Fibroblast of lung (primary cell): ENCODE measurements around the gene TRAPPC14. TPM values are rescaled to one million over a fixed set of nuclear protein-coding genes. Genes with fewer than 3 reads are reported as not detected.

Experiments used
- DNase-seq, 2 donors: peaks; one replicate each; pipeline versions ENCODE4 v3.0.0 to v3.0.0-alpha.2; 2010; ENCODE audit warnings: low read depth in 2 of 2
- H2AFZ ChIP-seq: 2 replicates; pipeline ENCODE4 v1.5.1; 2012; ENCODE audit warnings: low read length, control low read depth, inconsistent platforms
- H3K27ac ChIP-seq: 2 replicates; pipeline ENCODE4 v1.5.1; 2011; ENCODE audit warnings: low read length, control low read depth; ENCODE audit not compliant: insufficient read depth
- H3K27me3 ChIP-seq: 2 replicates; pipeline ENCODE4 v1.5.1; 2011; ENCODE audit warnings: mild to moderate bottlenecking, low read length; ENCODE audit not compliant: control insufficient read depth, insufficient read depth
- H3K36me3 ChIP-seq: 2 replicates; pipeline ENCODE4 v1.5.1; 2011; ENCODE audit warnings: low read length; ENCODE audit not compliant: control insufficient read depth, insufficient read depth
- H3K4me1 ChIP-seq: 2 replicates; pipeline ENCODE4 v1.5.1; 2011; ENCODE audit warnings: low read length; ENCODE audit not compliant: control insufficient read depth, insufficient read depth; ENCODE audit errors: extremely low read depth
- H3K4me2 ChIP-seq: 2 replicates; pipeline ENCODE4 v1.5.1; 2011; ENCODE audit warnings: low read length, control low read depth; ENCODE audit not compliant: insufficient read depth; ENCODE audit errors: extremely low read depth
- H3K4me3 ChIP-seq, 4 experiments: fragments of 200-600 bp in 1 of 4; sonication (generic) in 1 of 4; replicated peaks in 1 of 4; 2 replicates each; pipeline ENCODE4 v1.5.1; 2011 to 2016; ENCODE audit warnings: low read length in 4 of 4, low read depth in 3 of 4, mild to moderate bottlenecking in 3 of 4, control low read depth in 2 of 4, inconsistent platforms in 1 of 4, mixed read lengths in 1 of 4; ENCODE audit not compliant: insufficient read depth in 1 of 4; ENCODE audit errors: control extremely low read depth in 1 of 4
- H3K79me2 ChIP-seq: 2 replicates; pipeline ENCODE4 v1.5.1; 2012; ENCODE audit warnings: mild to moderate bottlenecking, low read length, inconsistent platforms; ENCODE audit not compliant: control insufficient read depth, insufficient read depth
- H3K9ac ChIP-seq: 2 replicates; pipeline ENCODE4 v1.5.1; 2011; ENCODE audit warnings: mild to moderate bottlenecking, low read length, control low read depth; ENCODE audit not compliant: insufficient read depth
- H3K9me3 ChIP-seq: 2 replicates; pipeline ENCODE4 v1.5.1; 2012; ENCODE audit warnings: low read depth, low read length; ENCODE audit not compliant: control insufficient read depth, insufficient read depth
- H4K20me1 ChIP-seq: 2 replicates; pipeline ENCODE4 v1.5.1; 2011; ENCODE audit warnings: low read length; ENCODE audit not compliant: control insufficient read depth, insufficient read depth; ENCODE audit errors: extremely low read depth
- EZH2 ChIP-seq: IDR thresholded peaks from 2 replicates; pipeline ENCODE4 v1.5.1; 2012; ENCODE audit warnings: low read length, control low read depth, mild to moderate bottlenecking; ENCODE audit errors: missing control alignments
- polyA minus RNA-seq: library from RNA; depleted of rRNA, polyadenylated mRNA; stranded (reverse); fragments of >200 nt; gene quantifications from 2 replicates; pipeline ENCODE4 v1.2.3, GENCODE V29; 2011; ENCODE audit warnings: low replicate concordance
- polyA plus RNA-seq, 2 donors: library from polyadenylated mRNA; depleted of rRNA in 1 of 2; stranded (reverse) in 1 of 2; unstranded in 1 of 2; fragments of >200 nt; gene quantifications; 2 replicates each; pipeline ENCODE4 v1.2.1, GENCODE V29; 2011 to 2012; ENCODE audit warnings: missing spikeins in 1 of 2
- total RNA-seq: library from RNA; depleted of rRNA; stranded (reverse); fragments of >200 nt; gene quantifications from 2 replicates; pipeline ENCODE4 v1.2.1, GENCODE V29; 2014
- TF ChIP-seq, protein P1 (sequence below), 2 donors: IDR thresholded peaks in 1 of 2; conservative IDR thresholded peaks in 1 of 2; 1 replicate in 1 of 2; 2 replicates in 1 of 2; pipeline ENCODE4 v1.5.1; 2011 to 2012; ENCODE audit warnings: low read length in 2 of 2, control low read depth in 1 of 2, inconsistent platforms in 1 of 2, low read depth in 1 of 2, mild to moderate bottlenecking in 1 of 2

TRAPPC14 gene, protein sequence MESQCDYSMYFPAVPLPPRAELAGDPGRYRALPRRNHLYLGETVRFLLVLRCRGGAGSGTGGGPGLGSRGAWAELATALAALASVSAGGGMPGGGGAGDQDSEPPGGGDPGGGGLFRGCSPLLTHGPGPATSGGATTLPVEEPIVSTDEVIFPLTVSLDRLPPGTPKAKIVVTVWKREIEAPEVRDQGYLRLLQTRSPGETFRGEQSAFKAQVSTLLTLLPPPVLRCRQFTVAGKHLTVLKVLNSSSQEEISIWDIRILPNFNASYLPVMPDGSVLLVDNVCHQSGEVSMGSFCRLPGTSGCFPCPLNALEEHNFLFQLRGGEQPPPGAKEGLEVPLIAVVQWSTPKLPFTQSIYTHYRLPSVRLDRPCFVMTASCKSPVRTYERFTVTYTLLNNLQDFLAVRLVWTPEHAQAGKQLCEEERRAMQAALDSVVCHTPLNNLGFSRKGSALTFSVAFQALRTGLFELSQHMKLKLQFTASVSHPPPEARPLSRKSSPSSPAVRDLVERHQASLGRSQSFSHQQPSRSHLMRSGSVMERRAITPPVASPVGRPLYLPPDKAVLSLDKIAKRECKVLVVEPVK
- 5.6 and 5.9 TPM in 2 replicates for total RNA-seq
- 1.9 and 2.4 TPM in 2 replicates for polyA plus RNA-seq
- polyA plus RNA-seq (2012): 8.7 and 14.1 TPM in 2 replicates
- 18.5 and 29.7 TPM in 2 replicates for polyA minus RNA-seq

DNA sequence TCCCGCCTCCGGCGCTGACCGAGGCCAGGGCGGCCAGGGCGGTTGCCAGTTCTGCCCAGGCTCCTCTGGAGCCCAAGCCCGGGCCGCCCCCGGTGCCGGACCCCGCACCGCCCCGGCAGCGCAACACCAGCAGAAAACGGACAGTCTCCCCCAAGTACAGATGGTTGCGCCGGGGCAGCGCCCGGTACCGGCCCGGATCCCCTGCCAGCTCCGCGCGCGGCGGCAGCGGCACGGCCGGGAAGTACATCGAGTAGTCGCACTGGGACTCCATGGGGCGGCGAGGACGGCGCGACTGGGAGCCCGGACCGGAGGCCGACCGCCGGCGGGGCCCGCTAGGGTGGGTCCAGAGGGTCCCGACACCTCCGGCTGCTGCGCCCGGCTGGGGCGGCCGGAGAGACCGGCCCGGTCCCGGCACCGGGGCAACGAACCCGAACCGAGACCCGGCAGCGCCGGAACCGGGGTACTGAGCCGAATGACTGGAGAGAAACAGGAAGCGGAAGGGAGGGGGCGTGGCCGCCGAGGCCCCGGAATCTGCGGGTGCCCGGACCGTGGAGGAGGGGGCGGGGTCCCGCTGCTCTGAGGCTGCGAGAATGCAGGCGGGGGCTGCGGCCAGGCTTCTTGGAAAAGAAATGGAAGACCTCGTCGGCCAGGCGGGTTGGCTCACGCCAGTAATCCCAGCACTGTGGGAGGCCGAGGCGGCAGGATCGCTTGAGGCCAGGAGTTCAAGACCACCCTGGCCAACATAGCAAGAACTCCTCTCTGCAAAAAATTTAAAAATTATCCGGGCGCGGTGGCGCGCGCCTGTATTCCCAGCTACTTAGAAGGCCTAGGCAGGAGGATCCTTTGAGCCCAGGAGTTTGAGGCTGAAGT lies at the start of gene TRAPPC14:
TRAPPC14 (minus strand) TSS at position 495 of the 870 bp plus-strand sequence; CDS start at position 271, 224 bp downstream.
- no peaks in the 10 kb centered on the region for H4K20me1 ChIP-seq
- peak within 1 kb of the TSS; percentile 90 for H3K4me2 ChIP-seq
- peak; percentile 71 to 80 for DNase-seq
- H3K4me3 ChIP-seq: peak within 1 kb of the TSS; percentile 67 to 84 (median 70)
- H3K9ac ChIP-seq: peak within 1 kb of the TSS; percentile 81
- H3K9me3 ChIP-seq: no peaks in the 10 kb centered on the region
- peak within 1 kb of the TSS; percentile 68 for H3K27ac ChIP-seq
- H3K4me1 ChIP-seq: peaks cover 4% of the 10 kb centered on the region
- H3K36me3 ChIP-seq: peaks cover 19% of the 10 kb centered on the region
- TF ChIP-seq, protein P1, sequence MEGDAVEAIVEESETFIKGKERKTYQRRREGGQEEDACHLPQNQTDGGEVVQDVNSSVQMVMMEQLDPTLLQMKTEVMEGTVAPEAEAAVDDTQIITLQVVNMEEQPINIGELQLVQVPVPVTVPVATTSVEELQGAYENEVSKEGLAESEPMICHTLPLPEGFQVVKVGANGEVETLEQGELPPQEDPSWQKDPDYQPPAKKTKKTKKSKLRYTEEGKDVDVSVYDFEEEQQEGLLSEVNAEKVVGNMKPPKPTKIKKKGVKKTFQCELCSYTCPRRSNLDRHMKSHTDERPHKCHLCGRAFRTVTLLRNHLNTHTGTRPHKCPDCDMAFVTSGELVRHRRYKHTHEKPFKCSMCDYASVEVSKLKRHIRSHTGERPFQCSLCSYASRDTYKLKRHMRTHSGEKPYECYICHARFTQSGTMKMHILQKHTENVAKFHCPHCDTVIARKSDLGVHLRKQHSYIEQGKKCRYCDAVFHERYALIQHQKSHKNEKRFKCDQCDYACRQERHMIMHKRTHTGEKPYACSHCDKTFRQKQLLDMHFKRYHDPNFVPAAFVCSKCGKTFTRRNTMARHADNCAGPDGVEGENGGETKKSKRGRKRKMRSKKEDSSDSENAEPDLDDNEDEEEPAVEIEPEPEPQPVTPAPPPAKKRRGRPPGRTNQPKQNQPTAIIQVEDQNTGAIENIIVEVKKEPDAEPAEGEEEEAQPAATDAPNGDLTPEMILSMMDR (conservative IDR thresholded peaks at IDR 0.05 in 1 of 2, IDR thresholded peaks at IDR 0.05 in 1 of 2; ENCODE audit: low read depth in 1 of 2, low read length in 2 of 2): no peak
- TF ChIP-seq EZH2: no peak
- H2AFZ ChIP-seq: peak within 1 kb of the TSS; percentile 57
- H3K27me3 ChIP-seq: no peaks in the 10 kb centered on the region
- peaks cover 8% of the 10 kb centered on the region for H3K79me2 ChIP-seq

DNA sequence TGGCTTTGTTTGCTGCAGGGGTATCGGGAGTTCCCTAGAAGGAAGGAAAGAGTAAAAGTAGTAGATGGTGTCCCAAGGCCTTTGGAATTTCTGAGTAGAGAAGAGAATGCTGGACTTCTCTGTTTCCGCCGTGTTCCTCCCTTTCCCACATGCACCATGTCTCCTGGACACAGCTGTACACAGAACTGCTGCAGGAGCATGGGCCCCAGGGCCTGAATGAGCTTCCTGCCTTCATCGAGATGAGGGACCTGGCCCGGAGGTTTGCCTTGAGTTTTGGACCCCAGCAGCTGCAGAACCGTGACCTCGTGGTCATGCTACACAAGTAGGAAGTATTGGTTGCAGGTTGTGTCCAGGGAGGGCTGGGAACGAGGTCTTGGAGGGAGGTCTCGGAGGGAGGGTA lies 45.9 kb upstream of the TRAPPC14 start:
- H3K9me3 ChIP-seq: no peaks in the 10 kb centered on the region
- no peaks in the 10 kb centered on the region for H3K4me1 ChIP-seq
- no peak overlapping the region for H3K9ac ChIP-seq
- no peaks in the 10 kb centered on the region for H3K36me3 ChIP-seq
- no peaks in the 10 kb centered on the region for H3K27me3 ChIP-seq
- H2AFZ ChIP-seq: no peak overlapping the region
- no peak overlapping the region for H3K27ac ChIP-seq
- no peak for TF ChIP-seq EZH2
- TF ChIP-seq, protein P1 (conservative IDR thresholded peaks at IDR 0.05 in 1 of 2, IDR thresholded peaks at IDR 0.05 in 1 of 2; ENCODE audit: low read depth in 1 of 2, low read length in 2 of 2): no peak
- no peaks in the 10 kb centered on the region for H3K79me2 ChIP-seq
- no peak overlapping the region for H3K4me2 ChIP-seq
- H4K20me1 ChIP-seq: no peaks in the 10 kb centered on the region
- no peak for DNase-seq
- H3K4me3 ChIP-seq: no peak overlapping the region

- H3K27me3 ChIP-seq: no peaks in the 10 kb centered on the region
- no peak overlapping the region for H3K4me2 ChIP-seq
- no peaks in the 10 kb centered on the region for H3K9me3 ChIP-seq
- H2AFZ ChIP-seq: no peak overlapping the region
- no peaks in the 10 kb centered on the region for H4K20me1 ChIP-seq
- no peak overlapping the region for H3K27ac ChIP-seq
- no peaks in the 10 kb centered on the region for H3K4me1 ChIP-seq
- DNase-seq: no peak
- no peak overlapping the region for H3K9ac ChIP-seq
- no peak overlapping the region for H3K4me3 ChIP-seq
- no peak for TF ChIP-seq EZH2
- TF ChIP-seq, protein P1 (conservative IDR thresholded peaks at IDR 0.05 in 1 of 2, IDR thresholded peaks at IDR 0.05 in 1 of 2; ENCODE audit: low read depth in 1 of 2, low read length in 2 of 2): no peak
- H3K36me3 ChIP-seq: no peaks in the 10 kb centered on the region
- H3K79me2 ChIP-seq: no peaks in the 10 kb centered on the region
Observed at GRCh38 chr7:100200693-100201092, 42.2 kb upstream of the TRAPPC14 start.
